Smooth muscle cell (in vitro differentiated cells): ENCODE data around the gene KCNE3. TPM values are rescaled to one million over a fixed set of nuclear protein-coding genes. Genes with fewer than 3 reads are reported as not detected.
A peak's percentile ranks its signal among the peaks of the same experiment; 100 is the strongest.

Experiments
- DNase-seq: peaks from one replicate; lab custom pipeline; 2025; ENCODE audit not compliant: unreplicated experiment; lab: John Stamatoyannopoulos, UW
- H2AFZ ChIP-seq: fragments of 200-600 bp; sonication (generic); 2 replicates; pipeline ENCODE4 v1.6.0; 2016; ENCODE audit warnings: antibody characterized with exemption, low read depth, mild to moderate bottlenecking
- H3F3A ChIP-seq: fragments of 200-600 bp; sonication (generic); 2 replicates; pipeline ENCODE4 v1.6.0; 2017; ENCODE audit warnings: antibody characterized with exemption, low read depth
- H3K27ac ChIP-seq: fragments of 200-600 bp; sonication (generic); 2 replicates; pipeline ENCODE4 v1.5.1; 2016; ENCODE audit warnings: low read depth, mild to moderate bottlenecking
- H3K27me3 ChIP-seq: fragments of 200-600 bp; sonication (generic); 2 replicates; pipeline ENCODE4 v1.6.1; 2016; ENCODE audit warnings: low read depth, mild to moderate bottlenecking
- H3K36me3 ChIP-seq: fragments of 200-600 bp; sonication (generic); 2 replicates; pipeline ENCODE4 v1.5.1; 2016; ENCODE audit warnings: low read depth
- H3K4me1 ChIP-seq: fragments of 200-600 bp; sonication (generic); 2 replicates; pipeline ENCODE4 v1.5.1; 2016; ENCODE audit warnings: low read depth
- H3K4me2 ChIP-seq: fragments of 200-600 bp; sonication (generic); 2 replicates; pipeline ENCODE4 v1.6.0; 2016; ENCODE audit warnings: mild to moderate bottlenecking
- H3K4me3 ChIP-seq: fragments of 200-600 bp; sonication (generic); 2 replicates; pipeline ENCODE4 v1.5.1; 2016; ENCODE audit warnings: mild to moderate bottlenecking
- H3K79me2 ChIP-seq: fragments of 200-600 bp; sonication (generic); 2 replicates; pipeline ENCODE4 v1.6.0; 2016; ENCODE audit warnings: low read depth, mild to moderate bottlenecking
- H3K9ac ChIP-seq: fragments of 200-600 bp; sonication (generic); 2 replicates; pipeline ENCODE4 v1.6.0; 2016; ENCODE audit warnings: low read depth
- H3K9me3 ChIP-seq: fragments of 200-600 bp; sonication (generic); replicated peaks from 2 replicates; pipeline ENCODE4 v1.5.1; 2016; ENCODE audit warnings: low read depth
- H4K20me1 ChIP-seq: fragments of 200-600 bp; sonication (generic); 2 replicates; pipeline ENCODE4 v1.6.0; 2016; ENCODE audit warnings: low read depth
- CTCF ChIP-seq: fragments of 200-600 bp; sonication (generic); IDR thresholded peaks from 2 replicates; pipeline ENCODE4 v1.5.1; 2017; ENCODE audit warnings: borderline replicate concordance, mild to moderate bottlenecking, antibody characterized with exemption; ENCODE audit not compliant: insufficient read depth, poor library complexity, severe bottlenecking
- WGBS: methylation state at CpG from one replicate; pipeline ENCODE4 v1.1.7; 2016; ENCODE audit warnings: low lambda C conversion rate; 5-methylcytosine and 5-hydroxymethylcytosine counted together
- polyA plus RNA-seq: library from polyadenylated mRNA; unstranded; fragments of >200 nt; fragmentation: Nextera tagmentation; extraction: Ambion mirVana; gene quantifications from 2 replicates; pipeline ENCODE4 v1.2.1, GENCODE V29; 2016
- total RNA-seq: library from RNA; depleted of rRNA; stranded (reverse); fragments of >200 nt; gene quantifications from 2 replicates; pipeline ENCODE4 v1.2.3, GENCODE V29; 2014

The KCNE3 gene
- total and polyA plus RNA-seq, 2 experiments from 2014 or later, result 3.9 to 5.1 TPM

- no peak for TF ChIP-seq CTCF
- Histone ChIP-seq H3K4me1 (peaks cover 11% of the 10 kb centered on the region), H4K20me1 (no peaks in the 10 kb centered on the region), H3F3A (no peaks in the 10 kb centered on the region), H3K27me3 (no peaks in the 10 kb centered on the region), H3K9me3 (no peaks in the 10 kb centered on the region), H2AFZ (no peak overlapping the region), H3K27ac (no peak overlapping the region), H3K4me2 (no peak overlapping the region), H3K79me2 (no peaks in the 10 kb centered on the region), H3K4me3 (no peak overlapping the region), H3K36me3 (no peaks in the 10 kb centered on the region), H3K9ac (no peak overlapping the region)
- WGBS, result 95% methylated on average over 2 of the region's 2 CpGs
- DNase-seq, result no peak
Measured at GRCh38 chr11:74470526-74470925, 3.2 kb upstream of the KCNE3 start.

- Histone ChIP-seq H3K4me2 (no peak overlapping the region), H3K9me3 (no peaks in the 10 kb centered on the region), H3K36me3 (no peaks in the 10 kb centered on the region), H3K4me3 (no peak overlapping the region), H4K20me1 (no peaks in the 10 kb centered on the region), H3K9ac (no peak overlapping the region), H3K4me1 (peaks cover 11% of the 10 kb centered on the region), H3F3A (no peaks in the 10 kb centered on the region), H3K79me2 (no peaks in the 10 kb centered on the region), H2AFZ (no peak overlapping the region), H3K27ac (no peak overlapping the region), H3K27me3 (no peaks in the 10 kb centered on the region)
- WGBS, result 82% methylated on average over 1 of the region's 1 CpG
- no peak for DNase-seq
- no peak for TF ChIP-seq CTCF
Measured at GRCh38 chr11:74468936-74469335, 1.6 kb upstream of the KCNE3 start.

GRCh38 chr11:74468521-74468920 is 1.2 kb upstream of the KCNE3 start:
- H3F3A ChIP-seq, result no peaks in the 10 kb centered on the region
- no peaks in the 10 kb centered on the region for H3K27me3 ChIP-seq
- H3K9ac ChIP-seq, result no peak overlapping the region
- DNase-seq, result no peak
- H3K79me2 ChIP-seq, result no peaks in the 10 kb centered on the region
- no peak overlapping the region for H3K4me2 ChIP-seq
- no peak overlapping the region for H3K27ac ChIP-seq
- no peaks in the 10 kb centered on the region for H4K20me1 ChIP-seq
- H3K9me3 ChIP-seq, result no peaks in the 10 kb centered on the region
- TF ChIP-seq CTCF, result no peak
- peak overlapping the region; percentile 53 for H2AFZ ChIP-seq
- H3K4me1 ChIP-seq, result peaks cover 11% of the 10 kb centered on the region
- H3K36me3 ChIP-seq, result no peaks in the 10 kb centered on the region
- H3K4me3 ChIP-seq, result no peak overlapping the region

- H3K4me2 ChIP-seq, result peak overlapping the region; percentile 86
- H3K4me1 ChIP-seq, result peaks cover 11% of the 10 kb centered on the region
- no peaks in the 10 kb centered on the region for H3K36me3 ChIP-seq
- H4K20me1 ChIP-seq, result no peaks in the 10 kb centered on the region
- H3K27ac ChIP-seq, result no peak overlapping the region
- no peaks in the 10 kb centered on the region for H3K79me2 ChIP-seq
- no peaks in the 10 kb centered on the region for H3F3A ChIP-seq
- no peaks in the 10 kb centered on the region for H3K9me3 ChIP-seq
- H3K9ac ChIP-seq, result no peak overlapping the region
- H2AFZ ChIP-seq, result peak overlapping the region; percentile 53
- no peak overlapping the region for H3K4me3 ChIP-seq
- WGBS, result 85% methylated on average over 4 of the region's 4 CpGs
- no peak for DNase-seq
- H3K27me3 ChIP-seq, result no peaks in the 10 kb centered on the region
- no peak for TF ChIP-seq CTCF
Measured at GRCh38 chr11:74468058-74468457, 709 bp upstream of the KCNE3 start.
